IPS-NIHi7 (cell line): ENCODE data around the gene LRRC32.
A peak's percentile ranks its signal among the peaks of the same experiment; 100 is the strongest.

Experiments
- DNase-seq: peaks from one replicate; pipeline ENCODE4 v3.0.0; 2012; ENCODE audit warnings: mixed read lengths; ENCODE audit errors: extremely low spot score

LRRC32 gene, protein sequence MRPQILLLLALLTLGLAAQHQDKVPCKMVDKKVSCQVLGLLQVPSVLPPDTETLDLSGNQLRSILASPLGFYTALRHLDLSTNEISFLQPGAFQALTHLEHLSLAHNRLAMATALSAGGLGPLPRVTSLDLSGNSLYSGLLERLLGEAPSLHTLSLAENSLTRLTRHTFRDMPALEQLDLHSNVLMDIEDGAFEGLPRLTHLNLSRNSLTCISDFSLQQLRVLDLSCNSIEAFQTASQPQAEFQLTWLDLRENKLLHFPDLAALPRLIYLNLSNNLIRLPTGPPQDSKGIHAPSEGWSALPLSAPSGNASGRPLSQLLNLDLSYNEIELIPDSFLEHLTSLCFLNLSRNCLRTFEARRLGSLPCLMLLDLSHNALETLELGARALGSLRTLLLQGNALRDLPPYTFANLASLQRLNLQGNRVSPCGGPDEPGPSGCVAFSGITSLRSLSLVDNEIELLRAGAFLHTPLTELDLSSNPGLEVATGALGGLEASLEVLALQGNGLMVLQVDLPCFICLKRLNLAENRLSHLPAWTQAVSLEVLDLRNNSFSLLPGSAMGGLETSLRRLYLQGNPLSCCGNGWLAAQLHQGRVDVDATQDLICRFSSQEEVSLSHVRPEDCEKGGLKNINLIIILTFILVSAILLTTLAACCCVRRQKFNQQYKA

GRCh38 chr11:76670485-76671236 lies at the start of gene LRRC32:
Gene LRRC32 (minus strand): TSS chr11:76670747. CDS start chr11:76665954, 4,793 bp downstream.
- DNase-seq, result peak; percentile 72

- DNase-seq, result no peak
Measured at GRCh38 chr11:76719686-76720085, 49.1 kb upstream of the LRRC32 start.

GRCh38 chr11:76719281-76719680 lies 48.7 kb upstream of the LRRC32 start:
- DNase-seq, result no peak

- no peak for DNase-seq
Measured at GRCh38 chr11:76717816-76718215, 47.3 kb upstream of the LRRC32 start.

- no peak for DNase-seq
Measured at GRCh38 chr11:76717369-76717768, 46.8 kb upstream of the LRRC32 start.

- no peak for DNase-seq
Measured at GRCh38 chr11:76716268-76716667, 45.7 kb upstream of the LRRC32 start.

DNA sequence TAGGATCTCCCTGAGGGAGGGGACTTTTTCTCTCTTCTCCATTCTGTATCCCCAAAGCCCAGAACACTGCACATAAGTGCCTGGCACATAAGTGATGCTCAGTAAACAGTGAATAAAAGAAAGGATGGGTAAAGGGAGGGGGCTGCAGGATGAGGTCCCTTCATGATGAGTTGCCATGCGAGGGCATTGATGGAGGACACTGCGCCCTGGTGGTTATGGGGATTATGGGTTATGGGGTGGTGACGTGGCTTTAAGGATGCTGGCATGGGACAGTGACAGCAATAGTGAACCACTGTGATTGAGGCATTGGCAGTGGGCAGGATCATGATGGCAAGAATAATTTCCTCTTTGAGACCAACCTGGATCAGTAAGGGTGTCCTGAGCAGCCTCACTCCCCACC lies 43.9 kb upstream of the LRRC32 start:
- no peak for DNase-seq

GRCh38 chr11:76713499-76713898 lies 43.0 kb upstream of the LRRC32 start:
- no peak for DNase-seq

GRCh38 chr11:76712125-76712524 lies 41.6 kb upstream of the LRRC32 start:
- DNase-seq, result no peak

GRCh38 chr11:76709756-76710155 lies 39.2 kb upstream of the LRRC32 start:
- no peak for DNase-seq

GRCh38 chr11:76708972-76709660 lies 38.6 kb upstream of the LRRC32 start:
- no peak for DNase-seq

DNA sequence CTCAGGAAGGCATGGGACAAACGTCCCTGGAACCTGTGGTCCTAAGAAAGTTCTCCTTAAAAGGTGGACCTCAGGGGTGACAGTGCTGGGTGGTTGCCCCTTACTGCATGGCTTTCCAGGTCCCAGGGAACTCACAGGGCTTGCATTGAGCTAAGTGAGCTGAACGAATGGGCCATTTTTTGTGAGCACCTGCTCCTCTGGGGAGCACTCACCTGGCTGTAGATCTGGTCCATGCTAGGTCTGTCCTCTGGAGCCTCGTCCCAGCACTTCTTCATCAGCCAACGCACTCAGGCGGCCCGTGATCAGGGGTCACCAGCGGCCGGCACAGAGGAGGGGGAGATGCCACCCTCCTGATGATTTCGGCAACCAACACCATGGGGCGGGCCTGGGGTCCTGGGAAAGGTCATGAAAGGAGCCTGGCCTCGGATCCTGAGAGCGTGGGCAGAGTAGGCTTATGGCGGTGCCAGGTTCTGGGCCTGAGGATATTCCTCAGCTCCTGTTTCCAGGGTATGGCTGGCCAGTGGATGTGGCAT lies 36.8 kb upstream of the LRRC32 start:
- no peak for DNase-seq

- no peak for DNase-seq
Measured at GRCh38 chr11:76706667-76707066, 36.1 kb upstream of the LRRC32 start.

GRCh38 chr11:76705826-76706225 lies 35.3 kb upstream of the LRRC32 start:
- no peak for DNase-seq

- DNase-seq, result peak; percentile 62
Measured at GRCh38 chr11:76704171-76704948, 33.8 kb upstream of the LRRC32 start.

- DNase-seq, result no peak
Measured at GRCh38 chr11:76703707-76704106, 33.2 kb upstream of the LRRC32 start.

GRCh38 chr11:76702336-76703128 lies 32.0 kb upstream of the LRRC32 start:
- no peak for DNase-seq

- no peak for DNase-seq
Measured at GRCh38 chr11:76701294-76702040, 30.9 kb upstream of the LRRC32 start.
